Measurements from ENCODE around the gene TRIM36.

Gene TRIM36, protein sequence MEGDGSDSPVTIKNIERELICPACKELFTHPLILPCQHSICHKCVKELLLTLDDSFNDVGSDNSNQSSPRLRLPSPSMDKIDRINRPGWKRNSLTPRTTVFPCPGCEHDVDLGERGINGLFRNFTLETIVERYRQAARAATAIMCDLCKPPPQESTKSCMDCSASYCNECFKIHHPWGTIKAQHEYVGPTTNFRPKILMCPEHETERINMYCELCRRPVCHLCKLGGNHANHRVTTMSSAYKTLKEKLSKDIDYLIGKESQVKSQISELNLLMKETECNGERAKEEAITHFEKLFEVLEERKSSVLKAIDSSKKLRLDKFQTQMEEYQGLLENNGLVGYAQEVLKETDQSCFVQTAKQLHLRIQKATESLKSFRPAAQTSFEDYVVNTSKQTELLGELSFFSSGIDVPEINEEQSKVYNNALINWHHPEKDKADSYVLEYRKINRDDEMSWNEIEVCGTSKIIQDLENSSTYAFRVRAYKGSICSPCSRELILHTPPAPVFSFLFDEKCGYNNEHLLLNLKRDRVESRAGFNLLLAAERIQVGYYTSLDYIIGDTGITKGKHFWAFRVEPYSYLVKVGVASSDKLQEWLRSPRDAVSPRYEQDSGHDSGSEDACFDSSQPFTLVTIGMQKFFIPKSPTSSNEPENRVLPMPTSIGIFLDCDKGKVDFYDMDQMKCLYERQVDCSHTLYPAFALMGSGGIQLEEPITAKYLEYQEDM

DNA sequence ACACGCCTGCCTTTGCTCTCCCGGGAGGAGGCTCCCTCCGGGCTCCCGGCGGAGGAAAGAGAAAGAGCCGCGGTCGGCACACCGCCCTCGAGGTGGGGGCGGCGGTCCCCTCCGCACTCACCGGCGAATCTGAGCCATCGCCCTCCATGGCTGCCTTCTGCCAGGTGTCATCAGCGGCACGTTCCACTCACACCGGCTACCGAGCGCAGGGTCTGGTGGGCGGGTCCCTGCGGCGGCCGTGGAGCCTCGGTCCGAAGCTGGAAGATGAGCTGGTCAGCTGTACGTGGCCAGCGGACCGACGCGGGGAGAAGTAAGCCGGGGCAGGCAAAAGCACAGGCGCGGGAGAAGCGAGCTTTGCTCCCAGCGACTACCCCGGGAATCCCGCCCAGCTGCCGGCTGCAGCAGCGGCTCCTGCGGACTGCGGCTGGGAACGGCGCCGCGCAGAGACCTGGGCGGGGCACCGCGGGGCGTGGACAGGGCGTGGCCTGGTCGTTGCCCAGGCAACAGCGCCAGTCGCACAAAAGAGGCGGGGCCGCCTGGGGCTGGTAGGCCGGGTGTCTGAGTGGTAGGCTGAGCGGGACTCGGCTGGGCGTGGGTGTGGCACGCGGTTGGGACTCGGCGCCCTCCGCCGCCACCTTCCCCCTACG is at the start of gene TRIM36:
Gene TRIM36, minus strand, starts transcription at position 422 of the 647 bp plus-strand sequence. Its CDS starts 274 bp downstream, at position 148.
- peak; percentile 87 for DNase-seq (ENCODE audit: low read depth)

DNA sequence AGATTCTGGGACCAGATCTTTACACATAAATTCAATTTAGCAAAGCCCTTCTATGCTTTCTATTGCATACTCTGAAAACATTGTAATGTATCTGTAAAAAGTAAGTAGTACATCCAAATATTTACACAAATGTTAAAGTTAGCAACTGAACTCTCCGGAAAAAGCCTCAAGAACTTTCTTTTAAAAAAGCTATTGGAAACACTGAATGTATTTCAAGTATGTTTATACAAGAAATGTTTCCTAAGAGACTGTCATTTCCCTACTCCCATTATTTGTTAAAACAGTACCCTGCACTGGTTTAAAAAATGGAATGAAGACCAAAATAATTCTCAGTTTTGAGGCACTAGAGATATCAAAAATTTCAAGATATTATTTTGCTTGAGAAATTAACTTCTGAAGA is 44.8 kb upstream of the TRIM36 start:
- DNase-seq (ENCODE audit: low read depth), result no peak

DNA sequence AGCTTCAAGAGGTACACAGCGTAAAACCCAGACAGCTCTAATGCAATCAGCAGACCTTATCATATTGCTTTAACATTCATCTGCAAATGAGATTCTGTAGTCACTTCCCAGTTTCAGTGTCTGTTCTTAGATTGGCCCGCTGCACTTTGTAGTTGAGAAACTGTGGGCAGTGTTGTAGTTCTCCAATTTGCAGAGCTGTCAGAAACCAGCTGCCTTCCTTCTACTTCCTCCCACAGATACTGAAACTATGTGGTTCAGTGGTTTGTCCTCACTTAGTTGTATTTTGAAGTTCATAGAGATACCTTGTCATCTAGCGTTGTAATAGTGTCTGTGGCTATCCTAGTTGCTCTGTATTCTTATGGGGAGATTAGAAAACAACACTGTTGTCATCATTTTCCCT is 39.6 kb upstream of the TRIM36 start:
- DNase-seq (ENCODE audit: low read depth), result no peak

DNA sequence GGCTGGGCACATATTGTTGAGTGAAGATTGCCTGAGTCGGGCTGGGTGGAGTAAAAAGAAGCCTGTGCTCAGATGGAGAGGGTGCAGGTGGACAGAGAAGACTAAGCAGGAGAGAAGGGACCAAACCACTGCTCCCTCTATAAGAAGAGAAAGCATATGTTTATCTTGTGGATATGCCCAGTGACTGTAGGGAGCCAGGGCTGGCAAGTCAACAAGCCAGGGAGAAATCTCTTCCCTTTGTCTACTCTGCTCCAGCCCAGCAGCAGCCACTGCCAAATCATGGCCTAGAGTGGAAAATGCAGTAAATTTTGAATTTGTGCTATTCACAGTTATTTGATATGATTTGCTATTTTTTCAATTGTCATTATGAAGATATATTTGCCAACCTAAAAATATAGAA is 33.2 kb upstream of the TRIM36 start:
- no peak for DNase-seq (ENCODE audit: low read depth)

DNA sequence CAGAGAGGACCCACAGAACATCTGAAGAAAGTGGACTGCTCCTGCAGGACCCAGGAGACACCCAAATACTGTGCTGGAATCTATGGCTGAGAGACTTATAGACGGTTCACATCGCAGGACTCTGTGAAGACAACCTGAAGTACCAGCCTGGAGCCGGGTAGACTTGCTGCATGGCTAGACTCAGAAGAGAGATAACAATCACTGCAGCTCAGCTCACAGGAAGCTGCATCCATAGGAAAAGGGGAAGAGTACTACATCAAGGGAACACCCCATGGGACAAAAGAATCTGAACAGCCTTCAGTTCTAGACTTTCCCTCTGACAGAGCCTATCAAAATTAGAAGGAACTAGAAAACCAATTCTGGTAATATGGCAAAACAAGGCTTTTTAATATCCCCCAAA is 26.5 kb upstream of the TRIM36 start:
- no peak for DNase-seq (ENCODE audit: low read depth)

DNA sequence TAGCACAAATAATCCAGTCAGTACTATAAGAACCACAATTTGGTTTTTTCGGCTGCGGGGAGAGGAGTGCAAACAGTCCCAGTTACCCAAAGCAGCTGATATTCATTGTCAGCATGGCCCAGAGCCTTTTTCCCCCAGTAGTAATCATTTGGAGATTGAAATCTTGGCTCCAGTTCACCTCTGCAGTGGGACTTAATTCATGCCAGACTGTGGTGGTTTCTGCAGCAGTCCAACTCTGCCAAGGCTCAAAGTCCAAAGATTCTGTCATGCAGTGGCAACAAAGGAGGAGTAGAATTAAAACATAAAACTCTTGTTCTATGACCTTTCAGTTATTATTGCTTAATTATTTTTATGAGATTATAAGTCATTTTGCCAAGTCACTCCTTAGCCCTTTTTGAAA is 25.0 kb upstream of the TRIM36 start:
- DNase-seq (ENCODE audit: low read depth), result no peak

DNA sequence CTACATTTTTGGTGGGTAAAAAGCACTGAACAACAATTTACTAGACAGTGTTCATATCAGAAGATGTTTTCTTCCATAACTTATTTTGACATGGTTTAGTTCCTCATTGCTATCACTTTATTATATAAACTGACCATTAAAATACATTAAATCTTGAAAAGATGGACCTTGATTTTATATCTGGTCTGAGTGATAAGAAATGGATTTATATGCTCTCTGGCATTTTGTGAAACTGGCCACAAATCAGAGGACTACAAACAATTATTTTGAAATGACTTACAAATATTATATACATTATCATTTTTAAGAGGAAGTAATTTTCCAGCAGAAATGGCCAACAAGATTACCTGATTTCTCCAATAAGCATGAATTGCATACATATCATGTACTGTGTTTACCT is 23.6 kb upstream of the TRIM36 start:
- DNase-seq (ENCODE audit: low read depth), result no peak

DNA sequence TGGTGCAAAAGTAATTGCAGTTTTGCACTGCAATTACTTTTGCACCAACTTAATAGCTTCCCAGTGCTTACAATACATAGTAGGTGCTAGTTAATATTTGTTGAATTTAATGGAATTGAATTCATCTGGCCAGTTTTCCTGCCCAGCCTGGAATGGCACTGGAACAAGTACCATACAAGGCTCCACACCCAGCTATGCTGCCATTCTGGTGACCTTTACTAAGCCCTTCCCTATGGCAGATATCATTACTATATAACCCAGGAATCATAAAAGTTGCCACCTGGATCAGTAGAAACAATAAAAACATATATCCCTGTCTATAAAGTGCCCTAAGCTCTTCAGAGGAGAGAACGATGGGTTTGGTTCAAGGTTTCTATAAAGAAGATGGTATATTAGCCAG is 22.4 kb upstream of the TRIM36 start:
- DNase-seq (ENCODE audit: low read depth), result no peak

DNA sequence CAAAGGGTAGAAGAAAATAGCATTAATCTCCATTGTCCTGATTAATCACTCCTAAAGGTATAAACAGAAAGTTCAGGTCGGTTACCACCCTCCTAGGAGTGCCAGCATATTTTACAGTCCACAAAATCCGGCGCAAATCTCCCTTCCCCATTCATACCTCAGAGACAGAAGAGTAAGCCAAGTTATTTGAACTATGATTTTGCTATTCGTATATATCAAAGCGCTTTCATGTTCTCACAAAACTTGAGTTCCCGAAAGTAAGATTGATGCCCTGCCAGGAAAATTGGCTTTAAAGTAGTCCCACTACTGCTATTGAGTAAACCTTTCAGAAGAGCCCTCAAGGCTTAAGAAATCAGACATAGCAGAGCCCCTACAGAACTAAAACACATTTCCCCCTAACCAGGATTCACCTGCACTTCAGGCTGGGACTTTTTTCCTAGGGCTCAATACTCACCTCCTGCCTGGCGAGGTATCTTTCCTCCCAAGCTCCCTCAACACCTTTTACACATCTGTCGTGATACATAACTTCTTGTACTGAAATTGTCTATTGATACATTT is 21.8 kb upstream of the TRIM36 start:
- DNase-seq (ENCODE audit: low read depth), result no peak

DNA sequence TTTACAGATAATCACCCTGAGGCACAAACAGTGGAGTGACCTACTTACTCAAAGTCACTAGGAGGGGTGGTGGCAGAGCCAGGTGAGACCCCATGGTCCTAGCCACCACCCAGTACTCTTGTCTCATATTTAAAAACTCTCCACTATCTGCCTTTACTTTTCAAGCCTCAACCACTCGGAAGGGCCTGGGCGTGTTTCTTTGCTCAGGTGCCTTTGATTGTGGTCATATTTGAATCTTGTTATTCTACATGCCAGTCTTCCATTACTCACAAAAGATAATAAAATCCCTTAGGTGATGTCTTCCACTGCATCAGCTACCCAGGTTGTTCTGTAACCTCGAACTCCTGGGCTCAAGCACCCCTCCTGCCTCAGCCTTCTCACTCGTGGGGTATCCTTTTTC is 20.7 kb upstream of the TRIM36 start:
- DNase-seq (ENCODE audit: low read depth), result no peak

DNA sequence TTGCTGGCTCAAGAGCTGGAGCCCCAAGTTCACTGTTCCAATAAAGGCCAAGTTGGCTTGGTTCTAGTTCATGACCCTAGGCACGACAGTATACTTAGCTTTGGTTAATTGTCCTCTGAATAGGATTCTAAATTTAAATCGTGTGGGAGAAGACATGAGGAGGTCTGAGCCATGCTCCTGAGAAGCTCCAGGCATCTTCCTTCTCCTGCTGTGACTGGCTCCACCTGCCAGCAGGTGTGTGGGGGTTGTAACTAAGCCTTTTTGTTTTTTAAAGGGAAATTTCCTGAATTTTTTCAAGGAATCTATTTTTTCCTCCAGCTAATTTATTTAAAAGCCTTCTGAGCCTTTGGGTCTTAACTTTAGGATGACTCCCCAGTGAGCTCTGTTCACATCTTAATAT is 20.2 kb upstream of the TRIM36 start:
- no peak for DNase-seq (ENCODE audit: low read depth)

DNA sequence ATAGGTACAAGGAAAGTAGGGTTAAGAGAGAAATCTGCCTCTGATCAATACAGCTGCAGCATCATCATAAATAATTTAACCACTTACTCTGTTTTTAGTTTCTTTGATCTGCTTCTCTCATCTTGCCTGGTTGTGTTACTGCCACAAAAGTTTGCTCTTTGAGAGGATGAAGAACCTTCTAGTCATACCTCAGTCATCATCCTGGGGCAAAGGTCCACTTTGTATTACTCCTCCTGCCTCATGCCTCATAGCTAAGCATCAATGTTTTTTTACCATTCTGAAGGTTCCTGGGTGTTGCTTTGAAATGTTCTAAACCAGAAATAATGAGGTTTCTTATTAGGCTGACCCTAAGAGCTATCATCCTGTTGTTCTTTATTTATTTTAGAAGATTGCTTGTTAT is 17.1 kb upstream of the TRIM36 start:
- no peak for DNase-seq (ENCODE audit: low read depth)

DNA sequence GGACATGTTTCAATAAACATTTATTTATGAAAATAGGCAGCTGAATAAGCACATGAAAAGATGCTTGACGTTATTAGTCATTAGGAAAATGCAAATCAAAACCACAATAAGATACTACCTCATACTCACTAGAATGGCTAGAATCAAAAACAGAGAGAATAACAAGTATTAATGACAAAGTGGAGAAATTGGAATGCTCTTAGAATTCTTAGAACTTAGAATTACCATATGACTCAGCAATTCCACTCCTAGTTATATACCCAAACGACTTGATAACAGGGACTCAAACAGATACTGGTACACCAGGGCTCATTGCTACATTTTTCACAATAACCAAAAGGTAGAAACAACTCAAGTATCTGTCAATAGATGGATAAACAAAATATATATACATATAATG is 15.1 kb upstream of the TRIM36 start:
- no peak for DNase-seq (ENCODE audit: low read depth)

DNA sequence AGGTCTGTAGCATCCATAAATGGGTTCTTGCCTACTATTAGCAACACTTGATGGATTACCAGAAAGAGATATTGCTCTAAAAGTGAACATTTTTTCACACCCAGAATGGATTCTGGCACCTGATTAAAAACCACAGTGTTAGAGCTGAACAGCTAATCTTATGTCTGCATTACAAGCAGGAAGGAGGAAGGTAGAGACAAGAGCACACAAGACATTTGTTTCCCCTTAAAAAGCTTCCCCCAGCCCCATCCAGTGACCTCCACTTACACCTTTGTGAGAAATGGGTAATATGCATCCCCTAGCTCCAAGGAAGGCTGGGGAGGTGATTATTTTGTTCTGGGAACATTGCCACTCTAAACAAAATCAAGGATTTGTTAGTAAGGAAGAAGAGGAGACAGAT is 12.0 kb upstream of the TRIM36 start:
- DNase-seq (ENCODE audit: low read depth), result no peak

DNA sequence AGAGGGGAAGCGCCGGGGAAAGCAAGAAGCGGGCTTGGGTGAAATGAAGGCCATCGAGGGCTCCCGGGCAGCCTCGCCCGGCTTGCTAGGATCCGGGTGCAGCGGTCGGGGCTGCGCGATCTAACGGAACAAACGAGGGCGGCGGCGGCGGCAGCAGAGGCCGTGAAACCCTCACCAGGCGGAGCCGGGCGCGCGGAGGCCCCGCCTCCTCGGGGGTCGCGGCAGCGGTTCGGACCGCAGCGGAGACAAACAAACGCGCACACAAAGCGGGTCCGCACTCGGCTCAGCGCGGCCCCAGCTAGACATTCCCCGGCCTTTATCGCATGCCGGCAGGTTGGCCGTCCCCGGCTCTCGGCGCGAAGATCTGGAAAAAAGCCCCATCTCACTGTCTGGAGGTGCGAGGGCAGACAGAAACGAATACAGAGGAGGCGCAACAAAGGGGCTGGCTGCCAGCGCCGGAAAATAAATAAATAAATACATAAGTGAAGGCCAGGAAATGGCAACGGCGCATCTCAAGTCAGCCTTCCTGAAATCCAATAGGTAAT is 10.5 kb upstream of the TRIM36 start:
- no peak for DNase-seq (ENCODE audit: low read depth)

DNA sequence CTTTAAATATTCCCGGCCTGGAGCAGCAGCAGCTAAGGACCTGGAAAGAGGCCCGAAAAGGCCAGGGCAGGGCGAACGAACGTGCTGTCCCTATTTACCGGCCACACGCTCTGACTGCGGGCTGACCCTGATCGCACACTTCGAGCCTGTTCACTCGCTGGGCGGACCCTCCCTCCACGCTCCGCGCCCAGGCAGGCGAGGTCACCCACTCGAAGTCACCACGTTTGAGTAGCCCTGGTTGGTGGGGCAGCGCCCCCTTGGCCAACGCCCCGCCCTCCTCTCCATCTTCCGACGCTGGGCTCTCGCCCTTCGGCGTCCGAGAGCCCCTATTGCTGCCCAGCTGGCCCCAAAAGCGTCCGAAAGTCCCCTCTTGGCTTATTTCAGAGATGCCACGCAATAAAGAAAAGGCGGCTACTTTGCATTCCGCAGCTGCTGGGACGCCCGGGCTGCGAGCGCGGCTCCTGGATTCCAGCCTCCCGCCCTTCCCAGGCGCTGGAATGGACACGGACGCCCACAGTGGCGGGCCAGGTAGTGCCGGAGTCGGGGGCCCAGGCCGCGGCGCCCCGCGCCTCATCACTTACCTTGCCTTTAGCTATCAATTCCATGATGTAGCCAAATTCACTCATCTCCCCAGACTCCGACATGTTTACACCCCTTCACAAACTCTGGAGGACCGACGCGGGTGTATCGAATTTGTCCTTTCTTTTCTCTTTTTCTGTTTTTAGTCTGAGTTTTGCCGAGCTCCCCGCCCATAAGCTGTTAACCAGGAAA is 9.9 kb upstream of the TRIM36 start:
- no peak for DNase-seq (ENCODE audit: low read depth)

DNA sequence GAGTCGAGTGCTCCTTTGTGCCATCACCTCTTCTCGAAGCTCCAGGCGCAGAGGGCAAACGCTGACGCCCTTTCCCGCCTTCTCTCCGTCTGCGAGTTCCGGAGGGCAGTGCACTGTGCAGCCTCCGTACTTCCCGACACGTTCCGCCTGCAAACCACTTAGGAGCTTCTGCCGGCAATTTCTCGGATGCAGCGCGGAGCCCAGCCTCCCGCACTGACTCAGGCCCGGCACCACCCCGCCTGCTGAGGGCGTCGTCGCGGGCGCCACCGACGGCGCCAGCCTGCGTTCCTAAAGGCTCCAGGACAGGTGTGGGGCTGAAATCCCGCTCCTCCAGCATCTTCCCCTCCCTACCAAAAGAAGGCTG is 9.3 kb upstream of the TRIM36 start:
- DNase-seq (ENCODE audit: low read depth), result no peak

DNA sequence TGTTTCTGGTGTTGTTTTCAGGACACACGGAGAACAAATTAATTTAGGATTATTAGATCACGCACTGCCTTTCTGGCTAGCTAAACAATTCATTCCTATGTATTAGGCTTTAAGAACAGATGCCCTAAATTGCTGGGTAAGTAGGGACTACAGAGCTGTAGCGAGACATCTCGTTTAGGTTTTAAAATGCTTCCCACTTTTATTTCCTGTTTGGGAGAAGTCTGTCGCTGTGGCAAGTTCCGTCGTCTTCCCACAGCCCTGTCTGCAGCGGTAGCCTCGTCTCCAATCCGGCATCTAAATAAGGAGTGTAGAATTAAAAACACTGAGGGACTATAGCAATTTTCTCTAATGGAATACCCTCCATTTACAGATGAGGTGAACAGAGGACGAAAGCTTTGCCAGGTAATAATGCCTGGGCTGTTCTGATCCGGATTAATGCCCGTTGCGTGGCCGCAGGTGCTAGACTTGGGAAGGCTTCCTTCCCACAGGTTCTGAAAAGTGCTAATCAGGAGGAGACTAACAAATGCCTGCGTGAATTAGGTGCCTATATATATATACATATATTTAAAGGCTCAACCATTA is 1.3 kb upstream of the TRIM36 start:
- DNase-seq (ENCODE audit: low read depth), result no peak

DNA sequence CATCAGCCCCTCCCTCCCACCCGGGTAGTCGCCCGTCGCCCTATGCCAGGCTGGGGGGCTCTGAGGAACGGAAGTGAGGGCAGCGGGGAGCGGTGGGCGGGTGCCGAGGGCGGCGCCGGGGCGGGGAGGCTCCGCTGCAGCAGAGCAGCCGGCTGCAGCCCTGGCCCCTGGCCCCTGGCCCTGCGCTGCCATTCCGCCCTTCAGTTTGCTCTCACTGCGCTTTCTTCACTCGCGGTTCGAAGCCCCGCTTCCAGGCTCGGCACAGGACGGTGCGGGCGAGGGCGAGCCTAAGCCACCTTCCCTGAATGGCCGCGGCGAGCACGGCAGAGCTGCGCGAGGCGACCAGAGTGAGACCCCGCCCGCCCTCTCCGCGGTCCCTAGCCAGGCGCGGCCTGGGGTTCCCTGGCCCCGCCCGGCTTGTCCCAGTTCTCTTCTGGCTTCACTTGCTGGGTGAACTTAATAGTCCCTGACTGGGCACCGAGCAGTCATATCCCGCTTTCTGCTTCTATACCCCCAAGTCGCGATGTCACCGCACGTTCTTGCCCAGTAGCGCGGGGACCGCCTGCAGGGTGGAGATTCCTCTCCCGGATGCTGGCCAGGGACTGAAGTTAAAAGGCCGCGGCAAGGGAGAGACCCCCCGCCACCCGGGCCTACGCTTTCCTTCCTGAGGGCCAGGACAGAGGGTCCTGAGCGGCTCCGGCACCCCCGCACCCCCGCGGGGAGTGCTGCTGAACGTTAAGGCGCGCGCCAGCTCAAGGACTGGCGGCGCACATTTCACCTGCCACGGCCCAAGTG is 623 bp upstream of the TRIM36 start:
- DNase-seq (ENCODE audit: low read depth), result no peak

DNA sequence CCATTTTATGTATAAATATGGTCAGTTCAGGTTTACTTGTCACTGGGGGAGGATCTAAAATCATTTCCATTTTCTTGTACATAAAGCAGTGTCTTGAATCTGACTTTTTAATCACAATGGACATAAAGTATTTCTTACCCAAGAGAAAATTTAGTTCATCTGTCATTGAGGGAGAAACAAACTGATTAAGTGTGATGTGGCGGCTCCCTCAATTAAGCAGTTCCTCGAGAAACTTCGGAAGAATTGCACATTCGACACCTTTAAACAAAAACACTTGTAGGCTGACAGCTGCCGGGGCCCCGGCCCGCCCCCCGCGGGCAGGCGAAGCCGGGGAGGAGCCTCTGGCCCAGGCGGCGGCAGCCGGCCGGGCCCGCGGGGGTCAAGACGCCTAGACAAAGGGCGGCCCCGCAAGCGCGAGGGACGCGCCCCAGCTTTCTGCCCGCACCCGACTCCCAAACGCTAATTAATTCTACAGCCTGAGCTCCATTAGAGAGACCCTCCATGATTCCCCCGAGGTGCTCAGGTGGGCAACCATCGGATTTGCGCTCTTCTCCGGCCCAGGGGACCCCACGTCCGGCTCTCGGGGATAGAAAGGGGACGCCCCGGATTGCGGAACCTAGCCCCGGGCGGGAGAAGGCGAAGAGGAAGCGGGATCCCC is 750 bp downstream of the TRIM36 start:
- DNase-seq (ENCODE audit: low read depth), result no peak
